ENCODE data around the gene DBT.
"Not testable (repeated sequence)": the region's sequence is repeated elsewhere in the genome, so short reads cannot be mapped to it uniquely, and the experiment has no call there.

Gene DBT

DNA sequence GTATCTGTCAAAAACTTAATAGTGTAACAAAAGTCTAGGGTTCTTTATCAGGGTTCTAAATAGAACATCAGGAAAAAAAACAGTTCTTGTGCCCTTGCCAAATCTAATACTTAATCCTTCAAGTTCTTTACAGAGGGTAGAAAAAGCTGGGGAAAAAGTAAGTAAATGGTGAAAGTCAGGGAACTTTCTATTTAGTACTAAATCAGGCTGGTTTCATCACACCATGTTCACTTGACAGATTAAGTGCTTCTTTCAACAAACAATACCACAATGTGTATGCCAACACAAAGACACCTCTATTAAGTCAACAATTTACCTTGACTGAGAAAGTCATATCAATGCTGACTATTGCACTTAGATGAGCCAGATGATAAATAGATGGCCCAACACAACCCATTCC is 9.7 kb downstream of the DBT start:
- TF ChIP-seq EZH2 (IDR thresholded peaks at IDR 0.05; ENCODE audit: borderline replicate concordance, low read depth, low read length, severe bottlenecking) = no peak
- TF ChIP-seq, protein P1, sequence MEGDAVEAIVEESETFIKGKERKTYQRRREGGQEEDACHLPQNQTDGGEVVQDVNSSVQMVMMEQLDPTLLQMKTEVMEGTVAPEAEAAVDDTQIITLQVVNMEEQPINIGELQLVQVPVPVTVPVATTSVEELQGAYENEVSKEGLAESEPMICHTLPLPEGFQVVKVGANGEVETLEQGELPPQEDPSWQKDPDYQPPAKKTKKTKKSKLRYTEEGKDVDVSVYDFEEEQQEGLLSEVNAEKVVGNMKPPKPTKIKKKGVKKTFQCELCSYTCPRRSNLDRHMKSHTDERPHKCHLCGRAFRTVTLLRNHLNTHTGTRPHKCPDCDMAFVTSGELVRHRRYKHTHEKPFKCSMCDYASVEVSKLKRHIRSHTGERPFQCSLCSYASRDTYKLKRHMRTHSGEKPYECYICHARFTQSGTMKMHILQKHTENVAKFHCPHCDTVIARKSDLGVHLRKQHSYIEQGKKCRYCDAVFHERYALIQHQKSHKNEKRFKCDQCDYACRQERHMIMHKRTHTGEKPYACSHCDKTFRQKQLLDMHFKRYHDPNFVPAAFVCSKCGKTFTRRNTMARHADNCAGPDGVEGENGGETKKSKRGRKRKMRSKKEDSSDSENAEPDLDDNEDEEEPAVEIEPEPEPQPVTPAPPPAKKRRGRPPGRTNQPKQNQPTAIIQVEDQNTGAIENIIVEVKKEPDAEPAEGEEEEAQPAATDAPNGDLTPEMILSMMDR (IDR thresholded peaks at IDR 0.05; ENCODE audit: borderline replicate concordance, extremely low read depth, low read length, poor library complexity, severe bottlenecking) = no peak
- Histone ChIP-seq H3K4me2 (ENCODE audit: insufficient read depth, low read length) (no peak overlapping the region), H2AFZ (ENCODE audit: low read depth, low read length) (no peak overlapping the region), H3K27ac (ENCODE audit: low read length) (no peak overlapping the region), H3K4me1 (ENCODE audit: insufficient read depth, low read length) (no peaks in the 10 kb centered on the region), H4K20me1 (ENCODE audit: insufficient read depth, low read length) (no peaks in the 10 kb centered on the region), H3K79me2 (ENCODE audit: insufficient read depth, low read length) (peaks cover 30% of the 10 kb centered on the region), H3K27me3 (ENCODE audit: insufficient read depth, low read length, poor library complexity) (no peaks in the 10 kb centered on the region), H3K36me3 (ENCODE audit: insufficient read depth, low read length) (peaks cover 34% of the 10 kb centered on the region; the same call in 1 of the 2 replicates), H3K4me3 (ENCODE audit: low read depth in 1 of 2, low read length in 2 of 2) (no peak overlapping the region), H3K9ac (ENCODE audit: low read depth, low read length) (no peak overlapping the region), H3K9me3 (ENCODE audit: insufficient read depth, low read length, severe bottlenecking) (no peaks in the 10 kb centered on the region)
- ATAC-seq (ENCODE audit: insufficient read depth, low read depth) (no peak), DNase-seq (no peak)

DNA sequence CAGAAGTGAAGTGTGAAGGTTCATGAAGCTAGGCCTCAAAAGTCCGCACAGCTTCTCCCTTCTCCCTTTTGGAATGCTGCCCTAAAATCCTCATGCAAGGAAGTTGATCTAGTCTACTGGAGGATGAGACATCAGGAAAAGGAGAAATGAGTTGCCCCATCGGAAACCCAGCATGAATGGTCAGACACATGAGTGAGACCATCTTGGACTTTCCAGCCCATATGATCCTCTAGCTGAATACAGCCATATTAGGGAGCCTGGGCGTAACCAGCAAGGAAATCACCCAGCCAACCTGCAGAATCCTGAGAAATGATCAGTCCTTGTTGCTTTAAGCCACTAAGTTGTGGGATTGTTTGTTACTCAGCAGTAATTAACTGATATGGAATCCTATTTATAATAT is 12.5 kb downstream of the DBT start:
- DNase-seq = no peak
- TF ChIP-seq, protein P1 (IDR thresholded peaks at IDR 0.05; ENCODE audit: borderline replicate concordance, extremely low read depth, low read length, poor library complexity, severe bottlenecking) = no peak
- no peak for TF ChIP-seq EZH2 (IDR thresholded peaks at IDR 0.05; ENCODE audit: borderline replicate concordance, low read depth, low read length, severe bottlenecking)
- Histone ChIP-seq H3K36me3 (ENCODE audit: insufficient read depth, low read length) (peaks cover 43% of the 10 kb centered on the region; the same call in 1 of the 2 replicates), H3K27ac (ENCODE audit: low read length) (no peak overlapping the region), H3K9me3 (ENCODE audit: insufficient read depth, low read length, severe bottlenecking) (no peaks in the 10 kb centered on the region), H3K4me2 (ENCODE audit: insufficient read depth, low read length) (no peak overlapping the region), H2AFZ (ENCODE audit: low read depth, low read length) (no peak overlapping the region), H3K79me2 (ENCODE audit: insufficient read depth, low read length) (peaks cover 5% of the 10 kb centered on the region; the same call in 1 of the 2 replicates), H3K4me1 (ENCODE audit: insufficient read depth, low read length) (no peaks in the 10 kb centered on the region), H3K27me3 (ENCODE audit: insufficient read depth, low read length, poor library complexity) (no peaks in the 10 kb centered on the region), H3K9ac (ENCODE audit: low read depth, low read length) (no peak overlapping the region), H4K20me1 (ENCODE audit: insufficient read depth, low read length) (no peaks in the 10 kb centered on the region), H3K4me3 (ENCODE audit: low read depth in 1 of 2, low read length in 2 of 2) (no peak overlapping the region)
- ATAC-seq (ENCODE audit: insufficient read depth, low read depth) = no peak

- H3K36me3 ChIP-seq (ENCODE audit: insufficient read depth, low read length) = peaks cover 60% of the 10 kb centered on the region
- TF ChIP-seq EZH2 (IDR thresholded peaks at IDR 0.05; ENCODE audit: borderline replicate concordance, low read depth, low read length, severe bottlenecking) = no peak
These were observed 15.2 kb downstream of the DBT start for GRCh38 chr1:100234432-100234831.

GRCh38 chr1:100233566-100233965 is 16.1 kb downstream of the DBT start:
- not testable (repeated sequence) for H3K4me3 ChIP-seq (ENCODE audit: low read depth in 1 of 2, low read length in 2 of 2); ATAC-seq (ENCODE audit: insufficient read depth, low read depth); H3K4me1 ChIP-seq (ENCODE audit: insufficient read depth, low read length); H3K9me3 ChIP-seq (ENCODE audit: insufficient read depth, low read length, severe bottlenecking); H2AFZ ChIP-seq (ENCODE audit: low read depth, low read length); H3K27me3 ChIP-seq (ENCODE audit: insufficient read depth, low read length, poor library complexity); H3K27ac ChIP-seq (ENCODE audit: low read length); H4K20me1 ChIP-seq (ENCODE audit: insufficient read depth, low read length); H3K9ac ChIP-seq (ENCODE audit: low read depth, low read length); H3K4me2 ChIP-seq (ENCODE audit: insufficient read depth, low read length); DNase-seq; H3K79me2 ChIP-seq (ENCODE audit: insufficient read depth, low read length)
- H3K36me3 ChIP-seq (ENCODE audit: insufficient read depth, low read length) = peaks cover 53% of the 10 kb centered on the region

More at GRCh38 chr1:100234432-100234831, 15.2 kb downstream of the DBT start:
- Histone ChIP-seq H3K27me3 (ENCODE audit: insufficient read depth, low read length, poor library complexity) (no peaks in the 10 kb centered on the region), H2AFZ (ENCODE audit: low read depth, low read length) (no peak overlapping the region), H3K4me2 (ENCODE audit: insufficient read depth, low read length) (no peak overlapping the region), H3K9me3 (ENCODE audit: insufficient read depth, low read length, severe bottlenecking) (no peaks in the 10 kb centered on the region), H3K4me3 (ENCODE audit: low read depth in 1 of 2, low read length in 2 of 2) (no peak overlapping the region), H3K9ac (ENCODE audit: low read depth, low read length) (no peak overlapping the region), H3K27ac (ENCODE audit: low read length) (no peak overlapping the region), H4K20me1 (ENCODE audit: insufficient read depth, low read length) (no peaks in the 10 kb centered on the region), H3K4me1 (ENCODE audit: insufficient read depth, low read length) (no peaks in the 10 kb centered on the region), H3K79me2 (ENCODE audit: insufficient read depth, low read length) (no peaks in the 10 kb centered on the region)
- no peak for ATAC-seq (ENCODE audit: insufficient read depth, low read depth)
- no peak for DNase-seq
